ENCODE results near the gene EXOC6. TPM values are rescaled to one million over a fixed set of nuclear protein-coding genes. Genes with fewer than 3 reads are reported as not detected.
"Not testable (repeated sequence)": the region's sequence is repeated elsewhere in the genome, so short reads cannot be mapped to it uniquely, and the experiment has no call there.

Gene EXOC6
- polyA plus RNA-seq, 1 donor (not counting 4 experiments of a cell fraction or from before 2014, with no cell fraction given), result 1.2 TPM

- DNase-seq (ENCODE audit: low read depth, low spot score), result no peak
- no peak overlapping the region for H3K27ac ChIP-seq (ENCODE audit: control insufficient read depth, insufficient read depth, low read length)
- no peaks in the 10 kb centered on the region for H3K36me3 ChIP-seq (ENCODE audit: control insufficient read depth in 2 of 2, extremely low read depth in 1 of 2, insufficient read depth in 2 of 2, low read length in 2 of 2)
- H3K4me3 ChIP-seq (ENCODE audit: control insufficient read depth in 2 of 3, extremely low read depth in 1 of 3, insufficient read depth in 2 of 3, low read depth in 1 of 3, low read length in 3 of 3), result no peak overlapping the region
- no peaks in the 10 kb centered on the region for H3K9me3 ChIP-seq (ENCODE audit: control insufficient read depth, low read depth, low read length)
- no peaks in the 10 kb centered on the region for H3K4me1 ChIP-seq (ENCODE audit: control insufficient read depth, extremely low read depth, insufficient read depth, low read length)
- no peak for FAIRE-seq
- H3K9me1 ChIP-seq (ENCODE audit: control insufficient read depth, extremely low read depth, insufficient read depth, low read length), result no peaks in the 10 kb centered on the region
- TF ChIP-seq EZH2 (IDR thresholded peaks at IDR 0.05; ENCODE audit: low read length) (no peak), CTCF (optimal IDR thresholded peaks at IDR 0.05 in 1 of 3, IDR thresholded peaks at IDR 0.05 in 1 of 3, conservative IDR thresholded peaks at IDR 0.05 in 1 of 3; ENCODE audit: extremely low read depth in 1 of 3, insufficient read depth in 2 of 3, low read length in 3 of 3) (no peak)
- no peaks in the 10 kb centered on the region for H4K20me1 ChIP-seq (ENCODE audit: control insufficient read depth, extremely low read depth, insufficient read depth, low read length)
- H3K79me2 ChIP-seq (ENCODE audit: control insufficient read depth, insufficient read depth, low read length), result no peaks in the 10 kb centered on the region
- H2AFZ ChIP-seq (ENCODE audit: control insufficient read depth, low read length), result no peak overlapping the region
- H3K27me3 ChIP-seq (ENCODE audit: control insufficient read depth, extremely low read depth, insufficient read depth, low read length), result no peaks in the 10 kb centered on the region
- H3K4me2 ChIP-seq (ENCODE audit: control insufficient read depth, extremely low read depth, insufficient read depth, low read depth, low read length), result no peak overlapping the region
- no peak overlapping the region for H3K9ac ChIP-seq (ENCODE audit: control insufficient read depth, extremely low read depth, insufficient read depth, low read length)
- dilution Hi-C loops (cut with MboI; ENCODE audit: extremely low pct_ligation_motif_present, low sequenced_read_pairs), result no loop called here
Observed at GRCh38 chr10:92907280-92907679, 59.0 kb downstream of the EXOC6 start.

DNA sequence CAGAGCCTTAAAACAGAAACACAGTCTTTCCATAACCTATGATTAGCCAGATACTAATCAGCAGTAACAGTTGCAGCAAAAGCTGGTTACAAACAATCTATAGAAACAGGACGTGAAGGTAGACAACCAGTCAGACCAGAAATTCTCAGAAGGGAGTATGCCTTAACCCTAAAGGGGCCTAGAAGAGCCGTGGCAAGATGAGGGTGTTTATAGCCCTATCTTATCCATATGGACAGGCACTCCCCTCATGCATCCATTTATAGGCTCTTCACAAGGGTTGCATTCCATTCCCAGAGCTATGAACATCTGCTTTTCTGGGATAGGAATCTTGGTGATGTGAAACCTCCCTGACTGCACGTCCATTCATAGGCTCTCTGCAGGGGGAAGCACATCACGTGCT lies 64.3 kb downstream of the EXOC6 start:
- FAIRE-seq; DNase-seq (ENCODE audit: low read depth, low spot score); dilution Hi-C loops (cut with MboI; ENCODE audit: extremely low pct_ligation_motif_present, low sequenced_read_pairs): not testable (repeated sequence)

GRCh38 chr10:92913973-92914372 lies 65.7 kb downstream of the EXOC6 start:
- dilution Hi-C loops (cut with MboI; ENCODE audit: extremely low pct_ligation_motif_present, low sequenced_read_pairs), result no loop called here
- DNase-seq (ENCODE audit: low read depth, low spot score), result no peak
- FAIRE-seq, result no peak
- Histone ChIP-seq H3K4me1 (ENCODE audit: control insufficient read depth, extremely low read depth, insufficient read depth, low read length) (no peaks in the 10 kb centered on the region), H2AFZ (ENCODE audit: control insufficient read depth, low read length) (no peak overlapping the region), H3K4me2 (ENCODE audit: control insufficient read depth, extremely low read depth, insufficient read depth, low read depth, low read length) (no peak overlapping the region), H3K9me3 (ENCODE audit: control insufficient read depth, low read depth, low read length) (no peaks in the 10 kb centered on the region), H3K79me2 (ENCODE audit: control insufficient read depth, insufficient read depth, low read length) (no peaks in the 10 kb centered on the region), H3K27ac (ENCODE audit: control insufficient read depth, insufficient read depth, low read length) (no peak overlapping the region), H3K27me3 (ENCODE audit: control insufficient read depth, extremely low read depth, insufficient read depth, low read length) (no peaks in the 10 kb centered on the region), H3K36me3 (ENCODE audit: control insufficient read depth in 2 of 2, extremely low read depth in 1 of 2, insufficient read depth in 2 of 2, low read length in 2 of 2) (no peaks in the 10 kb centered on the region), H3K9ac (ENCODE audit: control insufficient read depth, extremely low read depth, insufficient read depth, low read length) (no peak overlapping the region), H4K20me1 (ENCODE audit: control insufficient read depth, extremely low read depth, insufficient read depth, low read length) (no peaks in the 10 kb centered on the region), H3K9me1 (ENCODE audit: control insufficient read depth, extremely low read depth, insufficient read depth, low read length) (no peaks in the 10 kb centered on the region), H3K4me3 (ENCODE audit: control insufficient read depth in 2 of 3, extremely low read depth in 1 of 3, insufficient read depth in 2 of 3, low read depth in 1 of 3, low read length in 3 of 3) (no peak overlapping the region)
- no peak for TF ChIP-seq CTCF (optimal IDR thresholded peaks at IDR 0.05 in 1 of 3, IDR thresholded peaks at IDR 0.05 in 1 of 3, conservative IDR thresholded peaks at IDR 0.05 in 1 of 3; ENCODE audit: extremely low read depth in 1 of 3, insufficient read depth in 2 of 3, low read length in 3 of 3)
- no peak for TF ChIP-seq EZH2 (IDR thresholded peaks at IDR 0.05; ENCODE audit: low read length)

More for the DNA sequence above, 64.3 kb downstream of the EXOC6 start:
- not testable (repeated sequence) for H4K20me1 ChIP-seq (ENCODE audit: control insufficient read depth, extremely low read depth, insufficient read depth, low read length); H3K27me3 ChIP-seq (ENCODE audit: control insufficient read depth, extremely low read depth, insufficient read depth, low read length); H3K4me3 ChIP-seq (ENCODE audit: control insufficient read depth in 2 of 3, extremely low read depth in 1 of 3, insufficient read depth in 2 of 3, low read depth in 1 of 3, low read length in 3 of 3); H3K27ac ChIP-seq (ENCODE audit: control insufficient read depth, insufficient read depth, low read length); H3K79me2 ChIP-seq (ENCODE audit: control insufficient read depth, insufficient read depth, low read length); H2AFZ ChIP-seq (ENCODE audit: control insufficient read depth, low read length); H3K4me2 ChIP-seq (ENCODE audit: control insufficient read depth, extremely low read depth, insufficient read depth, low read depth, low read length); H3K9ac ChIP-seq (ENCODE audit: control insufficient read depth, extremely low read depth, insufficient read depth, low read length); H3K4me1 ChIP-seq (ENCODE audit: control insufficient read depth, extremely low read depth, insufficient read depth, low read length); H3K9me1 ChIP-seq (ENCODE audit: control insufficient read depth, extremely low read depth, insufficient read depth, low read length); H3K9me3 ChIP-seq (ENCODE audit: control insufficient read depth, low read depth, low read length); H3K36me3 ChIP-seq (ENCODE audit: control insufficient read depth in 2 of 2, extremely low read depth in 1 of 2, insufficient read depth in 2 of 2, low read length in 2 of 2)
